B cell (primary cell): Measurements from ENCODE around the gene ENTREP3. TPM values are rescaled to one million over a fixed set of nuclear protein-coding genes. Genes with fewer than 3 reads are reported as not detected.
A peak's percentile ranks its signal among the peaks of the same experiment; 100 is the strongest.

ENCODE experiments used
- ATAC-seq: fragments of 200-7000 bp; cut with Tn5 transposase; one replicate; pipeline ENCODE4 v1.10.0; 2021; ENCODE audit warnings: low read depth, mild to moderate bottlenecking, moderate number of reproducible peaks, moderate library complexity
- CTCF ChIA-PET: fragments of 350-600 bp; sonication (Branson Sonifier 250); formaldehyde crosslinking; loops from one replicate; lab custom pipeline; 2021; ENCODE audit warnings: antibody characterized with exemption, inconsistent platforms; lab: Charles Lee
- POLR2A ChIA-PET: fragments of 350-600 bp; sonication (Branson Sonifier 250); formaldehyde crosslinking; loops from one replicate; lab custom pipeline; 2021; ENCODE audit warnings: antibody characterized with exemption; lab: Charles Lee
- DNase-seq: peaks from one replicate; pipeline ENCODE4 v3.0.0; 2013
- H2AFZ ChIP-seq: 2 replicates; pipeline ENCODE4 v1.6.1; 2012; ENCODE audit warnings: mild to moderate bottlenecking, low read depth, low read length; ENCODE audit not compliant: insufficient read depth, poor library complexity, severe bottlenecking
- H3K27ac ChIP-seq, 2 donors: 1 replicate in 1 of 2; 2 replicates in 1 of 2; pipeline ENCODE4 v1.5.1; 2012 to 2013; ENCODE audit warnings: low read length in 2 of 2, mild to moderate bottlenecking in 2 of 2, moderate library complexity in 1 of 2
- H3K27me3 ChIP-seq, 4 experiments: fragments of 200-600 bp in 1 of 4; sonication (generic) in 1 of 4; replicated peaks in 1 of 4; 1 replicate in 2 of 4; 2 replicates in 2 of 4; pipeline versions ENCODE4 v1.6.1 to v1.7.0; 2013 to 2016; ENCODE audit warnings: low read length in 3 of 4, mild to moderate bottlenecking in 2 of 4, mixed read lengths in 1 of 4, moderate library complexity in 1 of 4; ENCODE audit not compliant: insufficient read depth in 4 of 4, control insufficient read depth in 3 of 4; ENCODE audit errors: control extremely low read depth in 1 of 4
- H3K36me3 ChIP-seq, 2 experiments: replicated peaks in 1 of 2; 1 replicate in 1 of 2; 2 replicates in 1 of 2; pipeline versions ENCODE4 v1.6.1 to v1.7.1; 2013; ENCODE audit warnings: low read length in 1 of 2; ENCODE audit not compliant: insufficient read depth in 2 of 2, control insufficient read depth in 1 of 2; ENCODE audit errors: control extremely low read depth in 1 of 2, extremely low read depth in 1 of 2
- H3K4me1 ChIP-seq, 2 donors: fragments of 200-600 bp in 1 of 2; sonication (generic) in 1 of 2; 1 replicate in 1 of 2; 2 replicates in 1 of 2; pipeline versions ENCODE4 v1.5.1 to v1.6.1; 2013 to 2017; ENCODE audit warnings: low read length in 2 of 2; ENCODE audit not compliant: control insufficient read depth in 2 of 2, insufficient read depth in 2 of 2
- H3K4me2 ChIP-seq: replicated peaks from 2 replicates; pipeline ENCODE3; 2012; ENCODE audit warnings: mild to moderate bottlenecking, low read depth, low read length; ENCODE audit not compliant: poor library complexity, severe bottlenecking
- H3K4me3 ChIP-seq, 5 experiments: fragments of 200-600 bp in 1 of 5; sonication (generic) in 1 of 5; 1 replicate in 3 of 5; 2 replicates in 2 of 5; pipeline versions ENCODE4 v1.5.1 to v1.7.0; 2011 to 2016; ENCODE audit warnings: low read length in 4 of 5, mild to moderate bottlenecking in 4 of 5, low read depth in 2 of 5, control low read depth in 1 of 5, moderate library complexity in 1 of 5; ENCODE audit not compliant: insufficient read depth in 1 of 5; ENCODE audit errors: control extremely low read depth in 1 of 5, extremely low read depth in 1 of 5
- H3K79me2 ChIP-seq: fragments of 200-600 bp; sonication (generic); one replicate; pipeline ENCODE4 v1.6.0; 2016; ENCODE audit warnings: low read length; ENCODE audit not compliant: control insufficient read depth, insufficient read depth
- H3K9ac ChIP-seq: fragments of 200-600 bp; sonication (generic); 2 replicates; pipeline ENCODE4 v1.6.1; 2017; ENCODE audit warnings: mild to moderate bottlenecking, low read length, moderate library complexity
- H3K9me3 ChIP-seq, 3 donors: one replicate each; pipeline versions ENCODE4 v1.6.1 to v1.7.1; 2013; ENCODE audit warnings: low read length in 2 of 3; ENCODE audit not compliant: control insufficient read depth in 2 of 3, insufficient read depth in 1 of 3; ENCODE audit errors: control extremely low read depth in 1 of 3
- H4K20me1 ChIP-seq: 2 replicates; pipeline ENCODE4 v1.6.0; 2012; ENCODE audit warnings: mild to moderate bottlenecking, low read length; ENCODE audit not compliant: insufficient read depth, control insufficient read depth, poor library complexity, severe bottlenecking
- H3K27ac Mint-ChIP-seq: one replicate; pipeline ENCODE4 v1.8.0; 2021; ENCODE audit warnings: mixed read lengths
- H3K27me3 Mint-ChIP-seq: one replicate; pipeline ENCODE4 v1.8.0; 2021; ENCODE audit warnings: mixed read lengths
- H3K4me1 Mint-ChIP-seq: one replicate; pipeline ENCODE4 v1.8.0; 2021; ENCODE audit warnings: mixed read lengths
- H3K4me3 Mint-ChIP-seq: one replicate; pipeline ENCODE4 v1.8.0; 2021; ENCODE audit warnings: mixed read lengths
- H3K9me3 Mint-ChIP-seq: one replicate; pipeline ENCODE4 v1.8.0; 2022; ENCODE audit warnings: mixed read lengths; ENCODE audit not compliant: insufficient read depth
- CTCF ChIP-seq: fragments of 200-600 bp; IDR thresholded peaks from one replicate; pipeline ENCODE4 v1.8.0; 2022; ENCODE audit warnings: antibody characterized with exemption, mild to moderate bottlenecking
- EZH2 ChIP-seq: IDR thresholded peaks from 2 replicates; pipeline ENCODE4 v1.6.1; 2012; ENCODE audit warnings: borderline replicate concordance, low read depth, mild to moderate bottlenecking, moderate library complexity, low read length; ENCODE audit not compliant: insufficient read depth, poor library complexity, severe bottlenecking
- WGBS: methylation state at CpG from one replicate; pipeline ENCODE4 v1.1.5; 2013; ENCODE audit warnings: missing lambda C conversion rate; ENCODE audit not compliant: insufficient coverage; 5-methylcytosine and 5-hydroxymethylcytosine counted together
- intact Hi-C: fragments of 100-400 bp; cut with micrococcal nuclease; formaldehyde crosslinking; loops from one replicate; pipeline ENCODE4 v1.10.0; 2022
- polyA plus RNA-seq: library from polyadenylated mRNA; depleted of rRNA; stranded (reverse); fragments of >200 nt; gene quantifications from 2 replicates; pipeline ENCODE4 v1.2.3, GENCODE V29; 2012
- total RNA-seq, 2 donors: library from RNA; stranded (reverse); fragments of 120-200 nt in 1 of 2; gene quantifications; 1 replicate in 1 of 2; 2 replicates in 1 of 2; pipeline versions ENCODE4 v1.2.3 to v1.2.4, GENCODE V29; 2013 to 2022

Gene ENTREP3
- total and polyA plus RNA-seq, 2 donors (not counting 1 experiment from before 2014, with no cell fraction given): 7.6 to 15.2 TPM

DNA sequence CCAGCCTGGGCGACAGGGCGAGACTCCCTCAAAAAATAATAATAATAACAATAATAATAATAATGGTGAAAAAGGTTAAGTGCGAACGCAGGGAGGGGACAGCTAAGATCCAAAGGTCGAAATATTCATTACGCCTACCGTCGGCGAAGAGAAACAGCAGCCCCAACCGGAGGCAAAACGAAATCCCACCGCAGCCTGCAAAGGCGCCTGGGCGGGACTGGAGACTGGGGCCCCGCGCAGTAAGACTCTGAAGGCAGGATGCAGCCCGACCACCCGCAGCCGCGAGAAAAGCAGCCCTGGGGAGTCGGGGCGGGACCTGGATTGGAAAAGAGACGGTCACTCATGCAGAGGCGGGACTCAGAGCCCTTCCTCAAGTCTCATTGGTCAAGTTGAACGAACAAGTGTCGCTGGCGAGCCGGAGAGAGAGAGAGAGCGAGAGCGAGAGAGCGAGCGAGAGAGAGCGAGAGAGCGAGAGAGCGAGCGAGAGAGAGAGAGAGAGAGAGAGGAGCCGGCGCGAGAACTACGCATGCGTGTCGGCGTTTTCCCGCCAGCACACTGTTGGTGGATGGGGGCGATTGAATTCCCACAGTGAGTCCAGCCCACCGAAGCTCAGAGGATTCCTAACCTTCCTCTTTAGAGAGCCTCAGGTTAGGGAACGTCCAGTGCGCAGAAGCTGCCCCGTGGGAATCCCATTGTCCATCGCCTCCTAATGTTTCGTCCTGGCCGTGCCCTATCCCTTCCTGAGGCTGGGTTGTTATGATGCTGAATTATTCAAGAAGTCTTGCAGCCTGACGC is 10.7 kb downstream of the ENTREP3 start:
- Histone ChIP-seq H3K4me2 (peak overlapping the region; percentile 87), H3K36me3 (no peaks in the 10 kb centered on the region), H3K79me2 (peaks cover 9% of the 10 kb centered on the region), H3K4me3 (peak overlapping the region; percentile 60 to 79 (median 67)), H4K20me1 (no peaks in the 10 kb centered on the region), H3K9me3 (peaks cover 0 to 4% (median 2%) of the 10 kb centered on the region in 3 donors), H3K27me3 (no peaks in the 10 kb centered on the region), H2AFZ (peak overlapping the region; percentile 78), H3K9ac (peak overlapping the region; percentile 62), H3K4me1 (peaks cover 27 to 36% of the 10 kb centered on the region in 2 donors), H3K27ac (peak overlapping the region; percentile 62 to 71)
- peak; percentile 97 for ATAC-seq
- WGBS: under 1% methylated on average over 41 of the region's 53 CpGs
- ChIA-PET POLR2A (interaction anchor here (0.9 to 2.2 kb wide), 5 partner anchors 10 to 72 kb away, joined by 3 to 12 read pairs (median 8); partner anchors contain the start of genes ENTREP3, KRTCAP2 and MTX1), CTCF (interaction anchor here (0.7 to 1.8 kb wide), 8 partner anchors 17 to 80 kb away, joined by 3 to 9 read pairs (median 6); partner anchors contain the start of genes KRTCAP2, MTX1 and SCAMP3)
- peak overlapping the region; percentile 96 for H3K27ac Mint-ChIP-seq
- peaks cover 4% of the 10 kb centered on the region for H3K27me3 Mint-ChIP-seq
- no peaks in the 10 kb centered on the region for H3K9me3 Mint-ChIP-seq
- intact Hi-C loops: loop anchor here (1.0 to 5.0 kb wide), 4 partner anchors 18 to 72 kb away; partner anchors contain the start of genes HCN3, KRTCAP2, SCAMP3 and THBS3
- DNase-seq: peak; percentile 95
- H3K4me3 Mint-ChIP-seq: peak overlapping the region; percentile 82
- TF ChIP-seq EZH2: no peak
- peak; percentile 45 for TF ChIP-seq CTCF
- H3K4me1 Mint-ChIP-seq: peaks cover 33% of the 10 kb centered on the region
